CD4-positive, alpha-beta T cell treated with Interleukin-21 for 1 hour (primary cell): ENCODE measurements around the gene HSPA14.
"Not testable (repeated sequence)": the region's sequence is repeated elsewhere in the genome, so short reads cannot be mapped to it uniquely, and the experiment has no call there.

Experiments used
- DNase-seq: peaks from one replicate; pipeline ENCODE4 v3.0.0-alpha.2; 2020

HSPA14 gene

DNA sequence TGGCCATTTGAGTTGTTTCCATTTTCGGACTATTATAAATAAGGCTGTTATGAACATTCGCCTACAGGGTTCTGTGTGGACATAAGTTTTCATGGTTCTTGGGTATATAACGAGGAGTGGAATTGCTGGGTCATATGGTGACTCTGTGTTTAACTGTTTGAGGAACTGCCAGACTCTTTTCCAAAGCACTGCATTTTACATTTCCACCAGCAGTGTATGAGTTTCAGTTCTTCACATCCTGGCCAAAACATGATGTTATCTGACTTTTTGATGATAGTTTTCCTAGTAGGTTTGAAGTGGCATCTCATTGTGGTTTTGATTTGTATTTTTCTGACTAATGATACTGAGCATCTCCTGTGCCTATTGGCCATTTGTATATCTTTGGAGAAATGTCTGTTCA lies 46.0 kb downstream of the HSPA14 start:
- no peak for DNase-seq

DNA sequence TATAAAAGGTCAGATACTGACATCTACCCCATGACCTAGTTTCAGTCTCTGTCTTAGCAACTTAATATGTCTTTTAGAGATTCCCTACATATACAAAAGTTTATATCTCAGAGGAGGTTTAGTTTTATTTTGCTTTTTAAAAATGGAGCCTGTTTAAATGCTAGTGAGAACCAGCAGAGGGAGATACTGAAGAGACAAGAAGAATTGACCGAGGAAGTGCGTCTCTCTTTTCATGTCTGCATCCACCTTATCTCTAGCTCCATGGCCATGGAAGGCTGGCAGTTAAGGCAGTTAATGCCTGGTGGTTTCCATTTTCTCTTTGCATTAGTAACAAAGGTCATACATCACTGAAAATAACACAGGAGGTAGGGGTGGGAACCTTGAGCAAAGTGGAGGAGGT lies 51.2 kb downstream of the HSPA14 start:
- DNase-seq = peak; percentile 19

DNA sequence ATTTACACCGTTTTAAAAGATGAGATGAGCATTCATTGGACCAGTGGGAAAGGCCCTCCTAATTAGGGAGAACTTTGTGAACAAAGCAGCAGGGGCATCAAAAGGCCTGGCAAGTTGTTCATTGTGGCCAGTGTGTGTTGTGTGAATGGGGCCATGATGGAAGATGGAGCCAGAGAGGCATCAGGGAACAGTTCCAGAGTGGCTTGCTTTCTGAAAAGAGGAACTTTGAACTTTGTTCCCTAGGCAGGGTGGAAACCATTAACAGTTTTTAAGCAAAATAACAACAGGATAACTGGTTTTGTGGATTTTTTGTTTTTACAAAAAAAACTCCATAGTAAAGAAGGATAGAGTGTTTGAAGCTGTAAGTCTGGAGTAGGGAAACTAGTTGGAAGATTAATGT lies 53.0 kb downstream of the HSPA14 start:
- DNase-seq = no peak

DNA sequence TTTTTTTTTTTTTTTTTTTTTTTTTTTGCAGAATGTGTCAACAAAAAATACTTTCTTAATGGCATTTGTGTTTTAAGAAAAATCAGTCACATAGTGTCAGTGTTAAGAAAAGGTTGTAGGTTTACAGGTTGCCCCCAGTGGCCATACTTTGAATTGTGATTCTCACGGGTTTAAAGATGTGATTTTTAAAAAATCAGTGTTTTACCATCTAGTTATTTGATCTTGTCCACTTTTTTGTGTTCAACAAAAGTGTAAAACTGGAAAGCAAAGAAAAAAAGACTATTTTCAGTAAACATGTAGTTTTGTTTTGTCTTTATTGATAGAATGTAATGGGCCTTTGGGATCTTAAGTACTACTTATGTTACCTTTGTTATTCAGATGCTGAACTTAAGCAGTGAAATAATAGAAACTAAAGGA lies 66.2 kb downstream of the HSPA14 start:
- DNase-seq = peak; percentile 40

DNA sequence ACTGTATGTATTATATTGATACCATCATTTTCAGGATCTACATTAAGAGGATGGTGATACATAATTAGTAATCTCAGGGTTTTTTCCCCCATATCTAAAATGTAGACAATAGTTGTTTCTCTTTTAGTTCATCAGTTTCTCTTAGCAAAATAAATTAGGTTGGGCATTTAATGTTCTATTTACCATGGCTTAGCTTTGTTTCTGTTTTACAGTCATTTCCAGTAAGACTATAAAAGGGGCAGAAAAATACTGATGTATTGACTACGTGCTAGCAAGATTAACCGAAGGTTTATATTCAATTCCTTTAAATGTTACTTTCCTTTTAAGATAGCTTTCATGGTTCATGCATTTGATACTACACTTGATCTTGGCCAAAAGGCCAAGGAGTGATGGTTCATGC lies 66.8 kb downstream of the HSPA14 start:
- no peak for DNase-seq

DNA sequence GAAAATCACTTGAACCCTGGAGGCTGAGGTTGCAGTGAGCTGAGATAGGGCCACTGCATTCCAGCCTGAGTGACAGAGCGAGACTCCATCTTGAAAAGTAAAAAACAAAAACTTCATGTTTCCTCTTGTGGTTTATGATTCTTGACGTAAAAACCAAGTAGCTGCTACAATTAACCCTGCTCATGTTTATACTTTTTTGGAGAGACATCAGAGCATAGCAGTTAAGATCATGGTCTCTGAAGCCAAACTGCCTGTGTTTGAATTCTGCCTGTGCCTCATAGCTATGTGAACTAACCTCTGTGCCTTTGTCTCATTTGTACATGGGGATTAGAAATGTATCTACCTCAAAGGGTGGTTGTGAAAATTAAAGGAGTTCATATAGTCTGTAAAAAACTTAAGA lies 67.8 kb downstream of the HSPA14 start:
- peak; percentile 5 for DNase-seq

DNA sequence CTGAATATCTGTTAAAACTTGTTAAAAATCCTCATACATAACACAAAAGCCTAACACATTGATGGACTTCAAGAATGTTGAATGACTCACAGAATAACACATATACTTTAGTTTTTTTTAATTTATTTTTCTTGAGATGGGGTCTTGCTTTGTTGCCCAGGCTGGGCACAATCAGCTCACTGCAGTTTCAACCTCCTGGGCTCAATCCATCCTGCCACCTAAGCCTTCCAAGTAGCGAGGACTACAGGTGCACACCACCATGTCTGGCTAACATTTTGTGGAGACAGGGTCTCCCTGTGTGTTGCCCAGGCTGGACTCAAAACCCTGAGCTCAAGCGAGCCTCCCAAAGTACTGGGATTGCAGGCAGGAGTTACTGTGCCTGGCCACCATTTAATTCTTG lies 68.7 kb downstream of the HSPA14 start:
- DNase-seq = no peak

DNA sequence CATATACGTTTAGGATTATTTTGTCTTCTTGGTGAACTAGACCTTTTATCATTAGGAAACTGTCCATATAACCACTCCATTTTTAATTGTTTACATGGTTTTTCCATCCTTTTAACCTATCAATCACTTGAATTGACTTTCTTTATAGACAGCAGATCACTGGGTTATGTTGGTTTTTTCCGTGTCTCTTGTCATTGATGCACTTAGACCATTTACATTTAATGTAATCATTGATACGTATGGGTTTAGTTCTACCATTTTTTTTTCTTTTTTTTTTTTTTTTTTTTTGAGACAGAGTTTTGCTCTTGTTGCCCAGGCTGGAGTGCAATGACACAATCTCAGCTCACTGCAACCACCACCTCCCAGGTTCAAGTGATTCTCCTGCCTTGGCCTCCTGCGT lies 69.5 kb downstream of the HSPA14 start:
- not testable (repeated sequence) for DNase-seq

DNA sequence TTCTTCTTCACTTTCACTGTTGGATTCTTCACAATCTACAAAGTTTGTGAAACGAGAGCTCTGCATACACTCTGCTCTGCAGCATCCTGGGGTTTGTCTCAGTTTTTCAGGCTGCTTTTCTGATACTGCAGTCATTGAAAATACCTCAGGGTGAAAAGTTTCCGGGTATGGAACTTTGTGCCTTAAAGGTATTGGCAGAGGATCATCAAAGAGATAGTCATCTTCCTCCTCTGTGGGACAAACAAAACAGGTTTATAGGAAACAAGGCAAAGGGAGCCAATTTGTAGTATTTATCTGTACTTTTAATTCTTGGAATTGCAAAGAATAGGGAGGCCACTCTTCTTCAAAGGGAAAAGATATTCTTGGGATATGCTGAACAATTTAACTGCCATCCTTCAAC lies 71.0 kb downstream of the HSPA14 start:
- no peak for DNase-seq

DNA sequence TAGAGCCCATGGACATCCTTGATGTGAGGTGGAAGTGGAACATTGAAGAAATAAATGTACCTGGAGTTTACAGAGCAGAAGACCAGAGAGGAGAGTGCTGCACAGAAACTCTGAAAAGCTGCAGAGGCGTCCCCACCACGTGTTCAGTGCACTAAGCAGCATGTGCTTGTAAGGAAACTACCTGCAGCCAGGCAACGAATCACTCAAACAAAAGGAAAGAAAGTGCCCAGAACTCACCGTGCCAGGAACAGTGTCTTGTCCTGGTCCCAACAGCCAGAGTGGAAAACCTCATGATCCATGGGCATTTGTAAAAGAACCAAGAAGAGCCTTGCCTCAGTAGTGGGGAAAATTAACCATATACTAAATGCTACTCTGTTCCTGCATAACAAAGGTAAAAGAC lies 72.8 kb downstream of the HSPA14 start:
- no peak for DNase-seq

DNA sequence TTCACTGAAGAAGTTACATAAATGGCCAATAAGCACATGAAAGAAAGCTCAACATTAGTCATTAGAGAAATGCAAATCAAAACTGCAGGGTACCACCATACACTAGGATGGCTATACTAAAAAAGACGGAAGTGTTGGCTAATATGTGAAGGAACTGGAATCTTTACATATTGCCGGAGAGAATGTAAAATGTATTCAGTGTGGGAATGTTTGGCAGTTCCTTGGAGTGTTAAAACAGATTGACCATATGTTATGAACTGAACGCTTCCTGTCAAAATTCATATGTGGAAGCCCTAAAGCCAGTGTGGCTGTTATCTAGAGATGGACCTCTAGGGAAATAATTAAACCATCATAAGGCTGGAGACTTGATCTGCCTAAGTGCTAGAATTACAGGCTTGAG lies 73.7 kb downstream of the HSPA14 start:
- no peak for DNase-seq

DNA sequence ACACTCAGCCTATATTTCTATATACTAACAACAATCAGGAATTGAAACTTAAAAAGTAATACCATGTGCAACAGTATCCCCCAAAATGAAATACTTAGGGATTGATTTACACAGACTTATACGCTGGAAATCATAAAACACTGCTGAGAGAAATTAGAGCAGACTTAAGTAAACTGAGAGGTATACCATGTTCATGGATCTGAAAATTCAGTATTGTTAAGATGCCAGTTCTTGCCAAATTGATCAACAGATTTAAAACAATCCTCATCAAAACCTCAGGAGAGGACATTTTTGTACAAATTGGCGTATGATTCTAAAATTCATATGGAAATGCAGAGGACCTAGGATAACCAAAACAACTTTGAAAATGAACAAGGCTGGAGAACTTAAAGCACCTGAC lies 78.5 kb downstream of the HSPA14 start:
- DNase-seq = no peak

DNA sequence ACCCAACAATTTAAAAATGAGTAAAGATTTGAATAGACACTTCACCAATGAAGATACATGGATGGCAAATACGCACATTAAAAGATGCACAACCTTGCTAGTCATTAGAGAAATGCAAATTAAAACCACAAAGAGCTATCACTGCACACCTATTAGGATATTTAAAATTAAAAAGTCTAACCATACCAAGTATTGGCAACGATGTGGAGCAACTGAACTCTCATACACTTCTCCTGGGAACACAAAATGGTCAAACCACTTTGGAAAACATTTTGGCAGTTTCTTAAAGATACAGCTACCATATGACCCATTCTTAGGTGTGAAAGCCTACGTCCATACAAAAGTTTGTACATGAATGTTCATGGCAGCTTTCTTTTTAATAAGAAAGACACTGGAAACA lies 79.7 kb downstream of the HSPA14 start:
- DNase-seq = no peak

DNA sequence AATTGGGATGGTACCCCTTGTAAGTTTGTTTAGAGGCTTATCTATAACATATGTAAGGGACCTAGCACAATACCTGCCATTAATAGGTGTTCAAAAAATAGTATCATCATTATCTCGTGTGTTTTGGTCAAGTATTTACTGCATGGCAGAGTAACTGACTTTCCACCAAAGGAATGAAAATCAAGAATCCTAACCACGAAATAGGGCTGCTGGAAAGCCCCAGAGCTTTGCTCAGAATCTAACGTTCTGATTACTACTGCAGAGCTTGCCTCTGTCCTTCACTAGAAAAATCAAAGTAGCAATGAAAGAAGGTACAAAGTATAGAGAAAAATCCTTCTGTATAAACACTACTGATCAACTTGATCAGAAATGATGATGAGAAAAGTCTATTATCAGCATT lies 80.9 kb downstream of the HSPA14 start:
- DNase-seq = no peak
